ENCODE measurements around the gene FES. TPM values are rescaled to one million over a fixed set of nuclear protein-coding genes. Genes with fewer than 3 reads are reported as not detected.

The FES gene
- total RNA-seq, 1 donor, result 23.1 TPM

DNA sequence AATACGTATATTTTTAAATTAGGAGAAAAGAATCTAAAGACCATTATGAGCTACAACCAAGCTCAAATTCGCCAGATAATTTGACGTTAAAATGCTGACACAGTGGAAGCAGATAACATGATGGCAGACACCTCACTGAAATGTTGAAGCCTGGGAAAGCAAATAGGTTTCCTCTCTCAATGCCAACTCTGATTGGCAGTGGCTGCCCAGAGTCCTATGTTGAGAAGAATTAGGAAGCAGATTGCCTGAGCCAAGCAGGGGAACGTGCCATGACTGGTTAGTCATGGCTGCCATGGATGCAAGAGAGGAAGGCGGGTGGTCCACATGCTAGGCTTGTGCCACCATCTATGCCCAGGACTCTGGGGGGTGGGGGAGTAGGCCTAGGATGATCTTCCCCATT, 54.0 kb downstream of the FES start:
- H3K4me3 ChIP-seq (ENCODE audit: low read depth, low read length), result no peak overlapping the region
- TF ChIP-seq, protein P1, sequence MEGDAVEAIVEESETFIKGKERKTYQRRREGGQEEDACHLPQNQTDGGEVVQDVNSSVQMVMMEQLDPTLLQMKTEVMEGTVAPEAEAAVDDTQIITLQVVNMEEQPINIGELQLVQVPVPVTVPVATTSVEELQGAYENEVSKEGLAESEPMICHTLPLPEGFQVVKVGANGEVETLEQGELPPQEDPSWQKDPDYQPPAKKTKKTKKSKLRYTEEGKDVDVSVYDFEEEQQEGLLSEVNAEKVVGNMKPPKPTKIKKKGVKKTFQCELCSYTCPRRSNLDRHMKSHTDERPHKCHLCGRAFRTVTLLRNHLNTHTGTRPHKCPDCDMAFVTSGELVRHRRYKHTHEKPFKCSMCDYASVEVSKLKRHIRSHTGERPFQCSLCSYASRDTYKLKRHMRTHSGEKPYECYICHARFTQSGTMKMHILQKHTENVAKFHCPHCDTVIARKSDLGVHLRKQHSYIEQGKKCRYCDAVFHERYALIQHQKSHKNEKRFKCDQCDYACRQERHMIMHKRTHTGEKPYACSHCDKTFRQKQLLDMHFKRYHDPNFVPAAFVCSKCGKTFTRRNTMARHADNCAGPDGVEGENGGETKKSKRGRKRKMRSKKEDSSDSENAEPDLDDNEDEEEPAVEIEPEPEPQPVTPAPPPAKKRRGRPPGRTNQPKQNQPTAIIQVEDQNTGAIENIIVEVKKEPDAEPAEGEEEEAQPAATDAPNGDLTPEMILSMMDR (IDR thresholded peaks at IDR 0.05; ENCODE audit: insufficient read depth, low read length), result no peak
- DNase-seq (ENCODE audit: low read depth), result no peak

DNA sequence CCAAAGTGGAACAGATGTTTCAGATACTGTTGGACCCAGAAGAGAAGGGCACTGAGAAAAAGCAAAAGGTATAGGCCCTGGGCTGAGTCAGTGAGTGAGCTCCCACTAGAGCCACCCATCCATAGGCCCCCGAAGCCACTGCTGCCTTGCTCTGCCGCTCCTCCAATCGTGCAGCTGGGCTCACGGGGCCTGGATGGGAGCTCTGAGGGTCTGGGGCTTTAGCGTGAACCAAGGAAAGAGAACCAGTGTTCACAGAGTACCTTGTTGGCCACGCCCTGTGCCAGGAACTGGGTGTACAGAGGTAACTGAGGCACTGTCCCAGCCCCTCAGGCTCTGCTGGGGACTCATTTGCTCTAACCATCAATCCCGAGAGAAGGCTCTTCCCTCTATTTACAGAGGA, 55.5 kb downstream of the FES start:
- H3K4me3 ChIP-seq (ENCODE audit: low read depth, low read length), result no peak overlapping the region
- TF ChIP-seq, protein P1 (IDR thresholded peaks at IDR 0.05; ENCODE audit: insufficient read depth, low read length), result no peak
- no peak for DNase-seq (ENCODE audit: low read depth)

DNA sequence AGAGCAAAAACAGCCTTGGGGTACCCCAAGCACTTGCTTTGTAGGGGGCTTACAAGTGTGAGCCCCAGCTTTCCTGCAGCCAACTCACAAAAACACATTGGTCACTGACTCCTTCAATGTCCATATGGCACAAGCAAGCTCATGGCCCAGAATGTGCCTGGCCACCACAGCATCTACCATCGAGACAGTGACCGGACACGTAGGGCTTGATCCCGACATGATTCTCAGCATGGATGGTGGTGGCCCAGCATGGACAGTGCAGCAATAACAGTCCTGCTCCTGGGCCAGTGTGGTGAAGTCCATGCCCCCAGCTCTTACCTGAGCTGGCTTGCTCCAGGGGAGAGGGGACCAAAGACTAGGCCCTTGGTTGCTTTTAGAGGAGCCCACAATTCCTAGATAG, 56.7 kb downstream of the FES start:
- no peak overlapping the region for H3K4me3 ChIP-seq (ENCODE audit: low read depth, low read length)
- DNase-seq (ENCODE audit: low read depth), result no peak
- TF ChIP-seq, protein P1 (IDR thresholded peaks at IDR 0.05; ENCODE audit: insufficient read depth, low read length), result no peak

DNA sequence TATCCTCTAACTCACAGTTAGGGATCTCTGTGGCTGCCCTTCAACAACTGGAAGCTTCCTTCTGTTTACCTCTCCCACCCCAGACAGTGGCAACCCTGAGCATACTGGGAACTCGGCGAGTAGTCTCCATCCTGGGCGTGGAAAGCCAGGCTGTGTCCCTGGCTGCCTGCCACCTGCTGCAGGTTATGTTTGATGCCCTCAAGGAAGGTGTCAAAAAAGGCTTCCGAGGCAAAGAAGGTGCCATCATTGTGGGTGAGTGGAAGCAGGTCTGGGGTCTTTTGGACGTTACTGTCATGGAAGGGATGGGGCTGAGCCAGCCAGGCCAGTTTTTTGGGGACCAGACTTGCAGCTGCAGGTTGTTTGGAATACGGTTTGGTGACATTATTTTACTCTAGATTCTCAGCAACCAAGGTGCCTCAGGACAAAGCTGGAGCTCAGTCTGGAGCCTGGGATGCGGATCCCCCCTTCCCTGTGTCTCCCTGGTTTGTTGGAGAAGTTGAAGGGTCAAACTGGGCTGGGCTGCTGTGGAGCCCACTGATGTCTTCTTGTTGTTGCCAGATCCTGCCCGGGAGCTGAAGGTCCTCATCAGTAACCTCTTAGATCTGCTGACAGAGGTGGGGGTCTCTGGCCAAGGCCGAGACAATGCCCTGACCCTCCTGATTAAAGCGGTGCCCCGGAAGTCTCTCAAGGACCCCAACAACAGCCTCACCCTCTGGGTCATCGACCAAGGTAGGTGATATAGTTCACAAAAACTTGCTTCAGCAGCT, 58.2 kb downstream of the FES start:
- DNase-seq (ENCODE audit: low read depth), result no peak
- H3K4me3 ChIP-seq (ENCODE audit: low read depth, low read length), result no peak overlapping the region
- TF ChIP-seq, protein P1 (IDR thresholded peaks at IDR 0.05; ENCODE audit: insufficient read depth, low read length), result no peak

DNA sequence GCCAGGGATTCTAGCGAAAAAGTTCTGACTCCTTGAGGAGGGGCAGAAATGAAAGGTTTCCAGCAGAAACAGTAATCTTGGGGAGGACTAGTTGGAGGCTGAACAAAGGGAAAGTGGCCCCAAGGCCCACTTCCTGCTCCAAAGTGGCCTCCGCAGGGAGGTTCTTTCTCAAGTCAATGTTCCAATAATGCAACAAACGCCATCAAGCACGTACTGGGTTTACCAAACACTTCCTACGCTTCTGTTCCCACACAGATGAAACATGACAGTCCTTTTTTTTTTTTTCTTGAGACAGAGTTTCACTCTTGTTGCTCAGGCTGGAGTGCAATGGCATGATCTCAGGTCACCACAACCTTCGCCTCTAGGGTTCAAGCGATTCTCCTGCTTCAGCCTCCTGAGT, 60.8 kb downstream of the FES start:
- TF ChIP-seq, protein P1 (IDR thresholded peaks at IDR 0.05; ENCODE audit: insufficient read depth, low read length), result no peak
- H3K4me3 ChIP-seq (ENCODE audit: low read depth, low read length), result no peak overlapping the region
- DNase-seq (ENCODE audit: low read depth), result no peak

Small RNA genes within 50 kb of the gene (small RNA-seq; reads per million reads assigned to genes)
- not detected for gene RN7SL363P

Other genes starting within 250 kb of the FES start
- gene BLM, start 167.2 kb upstream of the FES start, total RNA-seq (ENCODE audit: low replicate concordance), result 3.8 and 12.2 TPM in 2 replicates
- 45.0 and 67.4 TPM in 2 replicates for gene FURIN, start 15.9 kb upstream of the FES start, total RNA-seq (ENCODE audit: low replicate concordance)
- 5.2 and 11.0 TPM in 2 replicates for gene MAN2A2, start 18.8 kb downstream of the FES start, total RNA-seq (ENCODE audit: low replicate concordance)
- gene HDDC3, start 48.0 kb downstream of the FES start, total RNA-seq (ENCODE audit: low replicate concordance), result 4.3 and 12.9 TPM in 2 replicates
- 66.5 and 75.6 TPM in 2 replicates for gene UNC45A, start 50.8 kb downstream of the FES start, total RNA-seq (ENCODE audit: low replicate concordance)
- gene RCCD1, start 70.4 kb downstream of the FES start, total RNA-seq (ENCODE audit: low replicate concordance), result 10.1 and 22.7 TPM in 2 replicates
- 10.7 and 109 TPM in 2 replicates for gene PRC1, start 110.0 kb downstream of the FES start, total RNA-seq (ENCODE audit: low replicate concordance)
- 5.3 and 31.2 TPM in 2 replicates for gene VPS33B, start 138.1 kb downstream of the FES start, total RNA-seq (ENCODE audit: low replicate concordance)
- gene SV2B, start 215.8 kb downstream of the FES start, total RNA-seq (ENCODE audit: low replicate concordance), result 0.08 TPM in 1 of 2 replicates, not detected in the other

Data from fibroblast of the aortic adventitia (primary cell).